Measurements from ENCODE around the gene TUBA3D. TPM values are rescaled to one million over a fixed set of nuclear protein-coding genes. Genes with fewer than 3 reads are reported as not detected.
A peak's percentile ranks its signal among the peaks of the same experiment; 100 is the strongest.
"Not testable (repeated sequence)": the region's sequence is repeated elsewhere in the genome, so short reads cannot be mapped to it uniquely, and the experiment has no call there.

Gene TUBA3D
- polyA plus RNA-seq, 2 of the 4 experiments (the other 2 are of a cell fraction), result not detected

- TF ChIP-seq RAD21 (conservative IDR thresholded peaks at IDR 0.05 in 1 of 2, IDR thresholded peaks at IDR 0.05 in 1 of 2), result peak; percentile 5 to 31; a peak in 2 of 5 replicates
These were observed 16.7 kb downstream of the TUBA3D start (continued) for GRCh38 chr2:131492418-131493198.

DNA sequence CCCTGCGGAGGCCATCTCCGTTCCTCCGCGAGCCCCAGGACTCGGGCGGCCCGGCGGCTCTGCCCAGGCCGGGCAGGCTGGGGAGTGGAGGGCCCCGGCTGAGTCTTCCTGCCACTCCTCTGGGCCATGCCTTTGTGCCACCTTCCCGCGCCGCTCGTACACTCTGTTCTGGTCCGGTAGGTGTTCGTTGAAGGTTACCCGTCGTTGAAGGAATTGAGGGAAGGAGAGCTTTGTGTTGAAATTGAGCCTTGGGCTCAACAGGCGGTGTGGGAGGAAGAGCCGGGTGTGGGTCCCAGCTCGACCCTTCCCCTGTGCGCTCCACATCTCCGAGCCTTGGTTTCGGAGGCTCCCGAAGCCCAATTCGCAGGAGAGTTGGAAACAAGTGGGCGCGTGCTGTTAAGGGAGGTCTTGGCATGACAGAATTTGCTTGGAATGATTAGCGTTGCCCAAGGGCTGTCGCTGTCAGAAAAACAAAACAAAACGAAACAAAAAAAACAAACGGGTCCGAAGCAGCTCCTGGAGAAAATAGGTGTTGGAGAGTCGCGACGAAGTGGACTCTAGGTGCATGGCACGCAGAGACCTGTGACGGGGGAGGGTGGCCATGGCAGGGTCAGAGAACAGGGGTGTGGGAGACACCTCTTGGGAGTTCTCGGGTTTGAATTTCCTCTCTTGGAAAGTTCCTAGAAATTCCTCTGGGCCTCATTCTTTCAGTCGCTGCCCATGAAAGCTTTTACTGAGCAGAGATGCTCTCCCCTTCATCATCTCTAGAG lies 17.5 kb downstream of the TUBA3D start:
- 2% methylated on average over 34 of the region's 40 CpGs for whole genome bisulfite sequencing (ENCODE audit: missing lambda C conversion rate)
- TF ChIP-seq KDM5A (IDR thresholded peaks at IDR 0.05) (peak; percentile 86), ZNF302 (CRISPR knock-in tag; IDR thresholded peaks at IDR 0.05) (no peak), PHF8 (IDR thresholded peaks at IDR 0.05; ENCODE audit: borderline replicate concordance, low read depth) (peak; percentile 42; the same call in 1 of the 2 replicates), HDAC2 (IDR thresholded peaks at IDR 0.05) (0 out of 2 replicates have a peak, but pooled peaks have one; percentile 55), RNF2 (IDR thresholded peaks at IDR 0.05; ENCODE audit: borderline replicate concordance, low read depth) (no peak)
- Histone ChIP-seq H3K4me1 (peaks cover 26% of the 10 kb centered on the region; the same call in 2 of the 3 replicates), H3K4me3 (peak overlapping the region; percentile 99), H3K4me2 (peak overlapping the region; percentile 90), H3K9me3 (no peaks in the 10 kb centered on the region), H3K27ac (peak overlapping the region; percentile 98 to 99)
- CTCF ChIA-PET, result interaction anchor here (0.6 to 2.7 kb wide), 24 partner anchors 10 to 381 kb away, joined by 3 to 25 read pairs (median 4); no protein-coding TSS in a partner anchor
- peak; percentile 58 to 61 for ATAC-seq
- no peak for DNase-seq (ENCODE audit: low read depth in 1 of 2, low spot score in 1 of 2)
- POLR2A ChIA-PET, result interaction anchor here (1.0 to 1.1 kb wide), 2 partner anchors 9 to 179 kb away, joined by 3 to 5 read pairs; no protein-coding TSS in a partner anchor
- no peak for FAIRE-seq

GRCh38 chr2:131495506-131495905 lies 19.6 kb downstream of the TUBA3D start:
- H3K4me3 ChIP-seq; FAIRE-seq; DNase-seq (ENCODE audit: low read depth in 1 of 2, low spot score in 1 of 2); H3K27ac ChIP-seq; CTCF ChIA-PET; H3K4me2 ChIP-seq; POLR2A ChIA-PET; H3K9me3 ChIP-seq; ATAC-seq: not testable (repeated sequence)
- WGBS (ENCODE audit: missing lambda C conversion rate), result 82% methylated on average over 1 of the region's 1 CpG
- H3K4me1 ChIP-seq, result peaks cover 17% of the 10 kb centered on the region; the same call in 2 of the 3 replicates

DNA sequence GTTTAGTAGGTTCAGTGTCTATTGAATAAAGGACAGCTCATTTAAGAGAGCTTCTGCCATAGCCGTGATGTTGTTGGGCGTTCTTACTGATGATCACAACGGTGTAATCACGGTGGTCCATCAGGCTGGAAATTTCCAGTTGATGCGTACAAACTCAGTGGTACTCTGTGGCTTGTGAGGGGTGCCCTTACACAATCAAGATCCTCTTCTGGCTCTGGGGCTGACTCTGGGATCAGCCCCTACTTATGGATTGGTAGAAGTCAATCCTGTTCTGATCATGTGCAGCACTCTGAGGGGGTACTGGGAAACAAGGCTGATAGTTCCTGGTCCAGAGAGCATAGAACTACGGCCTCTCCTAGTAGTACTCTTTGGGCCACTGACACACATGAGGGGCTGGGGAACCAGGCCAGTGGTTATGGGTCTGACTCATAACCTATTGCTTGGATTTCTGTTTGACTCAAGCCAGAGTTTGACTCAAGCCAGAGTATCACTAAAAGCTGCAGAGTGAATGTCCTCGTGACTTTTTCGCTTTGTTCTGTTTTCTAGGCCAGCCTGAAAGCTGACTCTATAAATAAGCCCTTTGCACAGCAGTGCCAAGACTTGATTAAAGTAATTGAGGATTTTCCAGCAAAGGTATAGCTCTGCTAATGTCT lies 22.5 kb downstream of the TUBA3D start:
- DNase-seq (ENCODE audit: low read depth in 1 of 2, low spot score in 1 of 2); CTCF ChIA-PET; H3K9me3 ChIP-seq; POLR2A ChIA-PET; H3K27ac ChIP-seq; H3K4me3 ChIP-seq; ATAC-seq; H3K4me2 ChIP-seq; FAIRE-seq: not testable (repeated sequence)
- peaks cover 10% of the 10 kb centered on the region; the same call in 1 of the 3 replicates for H3K4me1 ChIP-seq
- 82% methylated on average over 8 of the region's 8 CpGs for WGBS (ENCODE audit: missing lambda C conversion rate)

DNA sequence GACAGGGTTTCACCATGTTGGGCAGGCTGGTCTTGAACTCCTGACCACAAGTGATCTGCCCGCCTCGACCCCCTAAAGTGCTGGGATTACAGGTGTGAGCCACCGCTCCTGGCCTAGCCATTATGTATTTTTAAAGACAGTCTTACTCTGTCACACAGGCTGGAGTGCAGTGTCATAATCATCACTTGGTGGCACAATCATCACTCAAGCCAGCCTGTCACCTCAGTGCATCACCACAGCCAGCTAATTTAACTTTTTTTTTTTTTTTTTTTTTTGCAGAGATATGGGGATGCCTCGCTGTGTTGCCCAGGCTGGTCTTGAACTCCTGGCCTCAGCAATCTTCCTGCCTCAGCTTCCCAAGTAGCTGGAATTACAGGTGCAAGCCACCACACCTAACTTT lies 27.7 kb downstream of the TUBA3D start:
- not testable (repeated sequence) for H3K4me3 ChIP-seq; FAIRE-seq; H3K4me2 ChIP-seq; H3K27ac ChIP-seq; H3K9me3 ChIP-seq; ATAC-seq; DNase-seq (ENCODE audit: low read depth in 1 of 2, low spot score in 1 of 2); H3K4me1 ChIP-seq
- WGBS (ENCODE audit: missing lambda C conversion rate), result 94% methylated on average over 4 of the region's 4 CpGs
- ChIA-PET POLR2A (interaction anchor here (1.8 kb wide), 1 partner anchor 11 kb away, joined by 3 read pairs; no protein-coding TSS in a partner anchor), CTCF (interaction anchor here (0.6 to 3.4 kb wide), 3 partner anchors 10 to 133 kb away, joined by 3 to 25 read pairs (median 3); partner anchors contain the start of gene MZT2A)

GRCh38 chr2:131504082-131504750 lies 28.3 kb downstream of the TUBA3D start:
- CTCF ChIA-PET, result interaction anchor here (3.4 kb wide), 1 partner anchor 12 kb away, joined by 25 read pairs; the partner anchor contains the start of gene MZT2A
- H3K4me2 ChIP-seq; POLR2A ChIA-PET; H3K4me1 ChIP-seq; ATAC-seq; H3K9me3 ChIP-seq; H3K27ac ChIP-seq; FAIRE-seq; H3K4me3 ChIP-seq; DNase-seq (ENCODE audit: low read depth in 1 of 2, low spot score in 1 of 2): not testable (repeated sequence)
- 91% methylated on average over 7 of the region's 7 CpGs for WGBS (ENCODE audit: missing lambda C conversion rate)

Measured in A549 (cell line).